ENCODE measurements around the gene ZNF628. TPM values are rescaled to one million over a fixed set of nuclear protein-coding genes. Genes with fewer than 3 reads are reported as not detected.
"Not testable (repeated sequence)": the region's sequence is repeated elsewhere in the genome, so short reads cannot be mapped to it uniquely, and the experiment has no call there.

Gene ZNF628
- total RNA-seq, 1 donor from 2014 or later = 12.7 TPM

DNA sequence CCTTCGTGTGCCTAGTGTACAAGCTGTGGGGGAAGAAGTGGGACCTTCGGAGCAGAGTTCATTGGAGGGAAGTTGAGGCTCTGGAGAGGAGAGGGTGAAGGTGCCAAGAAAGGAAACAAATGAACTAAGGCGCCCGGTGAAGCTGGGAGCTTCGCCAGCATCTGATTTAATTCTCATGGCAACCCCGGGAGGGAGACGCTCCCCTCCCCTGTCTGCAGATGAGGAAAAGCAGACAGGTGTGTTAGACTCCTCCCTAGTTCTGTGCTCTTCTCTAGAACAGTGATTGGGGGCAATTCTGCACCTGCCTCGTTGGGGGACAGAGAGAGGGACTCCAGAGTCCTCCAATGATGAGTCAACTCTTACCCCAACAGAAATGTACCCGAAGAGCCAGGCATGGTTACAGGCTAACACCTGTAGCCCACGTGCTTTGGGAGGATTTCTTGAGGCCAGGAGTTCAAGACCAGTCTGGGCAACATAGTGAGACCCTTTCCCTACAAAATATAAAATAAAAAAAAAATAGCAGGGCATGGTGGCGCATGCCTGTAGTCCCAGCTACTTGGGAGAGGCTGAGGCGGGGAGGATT, 16.0 kb downstream of the ZNF628 start:
- DNase-seq (no peak), ATAC-seq (ENCODE audit: low read depth) (no peak)
- TF ChIP-seq, protein P1, sequence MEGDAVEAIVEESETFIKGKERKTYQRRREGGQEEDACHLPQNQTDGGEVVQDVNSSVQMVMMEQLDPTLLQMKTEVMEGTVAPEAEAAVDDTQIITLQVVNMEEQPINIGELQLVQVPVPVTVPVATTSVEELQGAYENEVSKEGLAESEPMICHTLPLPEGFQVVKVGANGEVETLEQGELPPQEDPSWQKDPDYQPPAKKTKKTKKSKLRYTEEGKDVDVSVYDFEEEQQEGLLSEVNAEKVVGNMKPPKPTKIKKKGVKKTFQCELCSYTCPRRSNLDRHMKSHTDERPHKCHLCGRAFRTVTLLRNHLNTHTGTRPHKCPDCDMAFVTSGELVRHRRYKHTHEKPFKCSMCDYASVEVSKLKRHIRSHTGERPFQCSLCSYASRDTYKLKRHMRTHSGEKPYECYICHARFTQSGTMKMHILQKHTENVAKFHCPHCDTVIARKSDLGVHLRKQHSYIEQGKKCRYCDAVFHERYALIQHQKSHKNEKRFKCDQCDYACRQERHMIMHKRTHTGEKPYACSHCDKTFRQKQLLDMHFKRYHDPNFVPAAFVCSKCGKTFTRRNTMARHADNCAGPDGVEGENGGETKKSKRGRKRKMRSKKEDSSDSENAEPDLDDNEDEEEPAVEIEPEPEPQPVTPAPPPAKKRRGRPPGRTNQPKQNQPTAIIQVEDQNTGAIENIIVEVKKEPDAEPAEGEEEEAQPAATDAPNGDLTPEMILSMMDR (IDR thresholded peaks at IDR 0.05) = no peak
- CTCF ChIA-PET = interaction anchor here (1.2 to 1.5 kb wide), 3 partner anchors 11 to 139 kb away, joined by 3 to 6 read pairs (median 3); no protein-coding TSS in a partner anchor
- H3K4me3 Mint-ChIP-seq = no peak overlapping the region
- peaks cover 9% of the 10 kb centered on the region for H3K27me3 Mint-ChIP-seq
- no peaks in the 10 kb centered on the region for H3K9me3 Mint-ChIP-seq
- intact Hi-C loops (cut with micrococcal nuclease) = no loop called here
- POLR2A ChIA-PET = no interaction called here
- H3K36me3 Mint-ChIP-seq (ENCODE audit: low read depth) = no peaks in the 10 kb centered on the region
- H3K27ac Mint-ChIP-seq = no peak overlapping the region
- no peaks in the 10 kb centered on the region for H3K4me1 Mint-ChIP-seq

DNA sequence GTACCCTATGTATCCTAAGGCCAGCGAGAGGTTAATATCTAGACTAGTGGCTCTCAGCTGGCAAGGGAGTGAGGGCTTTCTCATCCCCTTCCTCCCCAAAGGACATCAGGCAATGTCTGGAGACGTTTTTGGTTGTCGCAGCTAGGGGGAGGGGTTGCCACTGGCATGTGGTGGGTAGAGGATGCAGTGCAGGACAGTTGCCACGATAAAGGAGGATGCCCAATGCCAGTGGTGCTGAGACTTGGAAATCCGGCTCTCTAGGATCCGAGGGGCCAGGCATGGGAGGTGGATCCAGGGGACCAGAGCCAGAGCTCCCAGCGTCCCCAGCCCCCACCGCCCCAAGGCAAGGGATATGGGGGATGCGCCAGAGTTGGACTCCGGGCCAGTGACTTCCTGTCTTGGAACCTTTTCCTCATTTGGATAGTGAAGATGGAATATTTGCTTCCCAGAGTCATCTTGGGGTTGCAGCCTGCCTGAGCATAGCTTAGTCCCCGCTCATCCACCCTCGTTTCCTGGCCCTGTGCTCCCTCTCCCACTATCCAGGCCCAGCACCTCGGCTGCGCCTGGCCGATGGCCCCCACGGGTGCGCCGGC, 16.7 kb downstream of the ZNF628 start:
- no peaks in the 10 kb centered on the region for H3K4me1 Mint-ChIP-seq
- no peaks in the 10 kb centered on the region for H3K36me3 Mint-ChIP-seq (ENCODE audit: low read depth)
- no peak for ATAC-seq (ENCODE audit: low read depth)
- intact Hi-C loops (cut with micrococcal nuclease) = no loop called here
- H3K4me3 Mint-ChIP-seq = no peak overlapping the region
- H3K27me3 Mint-ChIP-seq = peaks cover 9% of the 10 kb centered on the region
- H3K27ac Mint-ChIP-seq = no peak overlapping the region
- no peaks in the 10 kb centered on the region for H3K9me3 Mint-ChIP-seq
- TF ChIP-seq, protein P1 (IDR thresholded peaks at IDR 0.05) = no peak
- no peak for DNase-seq
- CTCF ChIA-PET = no interaction called here
- POLR2A ChIA-PET = no interaction called here

DNA sequence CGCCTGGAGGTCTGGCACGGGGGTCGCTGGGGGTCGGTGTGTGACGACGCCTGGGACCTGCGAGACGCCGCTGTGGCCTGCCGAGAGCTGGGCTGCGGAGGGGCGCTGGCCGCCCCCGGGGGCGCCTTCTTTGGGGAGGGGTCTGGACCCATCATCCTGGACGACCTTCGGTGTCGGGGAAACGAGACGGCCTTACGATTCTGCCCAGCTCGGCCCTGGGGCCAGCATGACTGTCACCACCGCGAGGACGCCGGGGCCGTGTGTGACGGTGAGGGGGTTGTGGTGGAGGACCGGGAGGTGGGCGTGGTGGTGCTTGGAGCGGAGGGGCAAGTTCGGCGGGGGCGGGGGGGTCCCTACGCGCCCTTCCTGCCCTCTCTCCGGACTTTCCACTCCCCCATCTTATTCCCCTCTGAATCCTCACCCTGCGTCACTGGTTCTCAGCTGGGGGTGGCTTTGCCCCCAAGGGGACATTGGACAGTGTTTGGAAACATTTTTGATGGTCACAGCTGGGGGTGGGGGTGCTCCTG, 17.3 kb downstream of the ZNF628 start:
- TF ChIP-seq, protein P1 (IDR thresholded peaks at IDR 0.05) = no peak
- Mint-ChIP-seq H3K9me3 (no peaks in the 10 kb centered on the region), H3K4me3 (no peak overlapping the region), H3K27me3 (peaks cover 9% of the 10 kb centered on the region), H3K27ac (no peak overlapping the region), H3K36me3 (ENCODE audit: low read depth) (no peaks in the 10 kb centered on the region), H3K4me1 (no peaks in the 10 kb centered on the region)
- intact Hi-C loops (cut with micrococcal nuclease) = no loop called here
- ChIA-PET CTCF (no interaction called here), POLR2A (no interaction called here)
- DNase-seq (no peak), ATAC-seq (ENCODE audit: low read depth) (no peak)

DNA sequence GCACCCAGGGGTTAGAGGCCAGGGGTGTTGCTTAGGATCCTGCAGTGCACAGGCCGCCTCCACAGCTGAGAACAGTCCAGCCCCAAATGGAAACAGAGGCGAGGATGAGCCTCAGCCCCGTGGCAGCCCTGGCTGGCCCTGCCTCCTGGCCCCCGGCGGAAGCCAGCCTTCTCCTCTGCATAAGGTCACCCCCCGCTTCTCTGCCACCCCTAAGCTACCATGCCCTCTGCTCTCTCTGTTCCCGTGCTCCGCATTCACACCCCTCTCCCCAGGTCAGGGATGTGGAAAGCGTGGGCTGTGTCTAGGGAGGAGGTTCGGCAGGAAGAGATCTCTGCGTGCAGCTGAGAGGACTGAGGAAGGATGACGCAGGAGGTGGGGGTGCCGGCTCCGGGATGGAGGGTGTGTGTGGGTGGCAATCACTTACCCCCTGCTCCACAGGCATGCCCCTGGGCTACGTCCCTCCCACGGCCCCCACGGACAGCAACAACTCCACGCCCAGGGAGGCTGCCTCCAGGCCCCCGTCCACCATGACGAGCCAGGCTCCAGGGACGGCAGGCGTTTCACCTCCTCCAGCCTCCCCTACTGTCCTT, 17.9 kb downstream of the ZNF628 start:
- no peak overlapping the region for H3K4me3 Mint-ChIP-seq
- no peak overlapping the region for H3K27ac Mint-ChIP-seq
- H3K9me3 Mint-ChIP-seq = no peaks in the 10 kb centered on the region
- ATAC-seq (ENCODE audit: low read depth) = no peak
- ChIA-PET POLR2A (no interaction called here), CTCF (interaction anchor here (0.7 kb wide), 1 partner anchor 12 kb away, joined by 3 read pairs; no protein-coding TSS in a partner anchor)
- TF ChIP-seq, protein P1 (IDR thresholded peaks at IDR 0.05) = no peak
- H3K27me3 Mint-ChIP-seq = peaks cover 9% of the 10 kb centered on the region
- no peaks in the 10 kb centered on the region for H3K36me3 Mint-ChIP-seq (ENCODE audit: low read depth)
- no peaks in the 10 kb centered on the region for H3K4me1 Mint-ChIP-seq
- intact Hi-C loops (cut with micrococcal nuclease) = no loop called here
- DNase-seq = no peak

DNA sequence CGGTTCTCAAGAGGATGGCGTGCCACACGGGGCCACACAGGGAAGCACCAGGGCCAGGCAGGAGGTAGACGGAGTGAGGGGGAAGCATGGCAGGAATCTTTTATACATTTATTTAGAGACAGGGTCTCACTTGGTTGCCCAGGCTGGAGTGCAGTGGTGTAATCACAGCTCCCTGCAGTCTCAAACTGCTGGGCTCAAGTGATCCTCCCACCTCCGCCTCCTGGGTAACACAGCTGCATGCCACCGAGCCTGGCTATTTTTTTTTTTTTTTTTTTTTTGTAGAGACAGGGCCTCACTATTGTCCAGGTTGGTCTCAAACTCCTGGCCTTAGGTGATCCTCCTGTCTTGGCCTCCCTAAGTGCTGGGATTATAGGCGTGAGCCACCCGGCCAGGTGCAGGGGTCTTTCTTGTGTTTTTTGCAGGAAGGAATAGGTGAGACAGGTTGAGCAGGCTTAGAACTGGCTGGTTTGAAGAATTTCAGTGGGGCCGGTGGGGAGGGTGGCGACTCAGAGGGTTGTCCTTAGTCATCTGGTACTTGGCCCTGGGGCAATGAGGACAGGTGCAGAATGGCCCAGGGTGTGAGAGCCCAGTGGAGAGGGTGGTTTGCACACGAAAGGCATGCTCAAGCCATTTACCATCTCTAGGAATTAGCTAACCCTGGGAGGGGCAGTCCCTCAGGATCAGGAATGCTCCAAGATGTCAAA, 19.4 kb downstream of the ZNF628 start:
- no peak overlapping the region for H3K27ac Mint-ChIP-seq
- ATAC-seq (ENCODE audit: low read depth) = no peak

DNA sequence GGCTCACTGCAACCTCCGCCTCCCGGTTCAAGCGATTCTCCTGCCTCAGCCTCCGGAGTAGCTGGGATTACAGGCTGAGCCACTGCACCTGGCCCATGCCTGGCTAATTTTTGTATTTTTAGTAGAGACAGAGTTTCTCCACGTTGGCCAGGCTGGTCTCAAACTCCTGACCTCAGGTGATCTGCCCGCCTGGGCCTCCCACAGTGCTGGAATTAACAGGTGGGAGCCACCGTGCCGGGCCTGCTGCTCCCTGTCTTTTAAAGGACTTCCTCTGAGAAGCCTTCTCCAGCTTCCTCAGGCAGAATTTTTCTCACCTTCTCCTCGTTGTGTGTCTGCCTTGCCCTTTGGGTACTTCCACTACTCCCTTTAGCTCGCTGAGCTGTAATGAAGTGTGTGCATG, 20.4 kb downstream of the ZNF628 start:
- POLR2A ChIA-PET; intact Hi-C loops (cut with micrococcal nuclease); H3K27ac Mint-ChIP-seq; H3K4me1 Mint-ChIP-seq; H3K27me3 Mint-ChIP-seq; CTCF ChIA-PET; DNase-seq; H3K36me3 Mint-ChIP-seq (ENCODE audit: low read depth); ATAC-seq (ENCODE audit: low read depth); H3K4me3 Mint-ChIP-seq; H3K9me3 Mint-ChIP-seq: not testable (repeated sequence)

More for the DNA sequence above, 19.4 kb downstream of the ZNF628 start:
- TF ChIP-seq, protein P1 (IDR thresholded peaks at IDR 0.05) = no peak
- intact Hi-C loops (cut with micrococcal nuclease) = no loop called here
- no peaks in the 10 kb centered on the region for H3K4me1 Mint-ChIP-seq
- ChIA-PET CTCF (interaction anchor here (0.8 kb wide), 1 partner anchor 8 kb away, joined by 3 read pairs; no protein-coding TSS in a partner anchor), POLR2A (interaction anchor here (0.6 kb wide), 1 partner anchor 27 kb away, joined by 3 read pairs; no protein-coding TSS in a partner anchor)
- no peaks in the 10 kb centered on the region for H3K36me3 Mint-ChIP-seq (ENCODE audit: low read depth)
- no peaks in the 10 kb centered on the region for H3K9me3 Mint-ChIP-seq
- no peak for DNase-seq
- peaks cover 9% of the 10 kb centered on the region for H3K27me3 Mint-ChIP-seq
- no peak overlapping the region for H3K4me3 Mint-ChIP-seq

Data from activated B cell treated with CpG ODN at 0.5 μM for 24 hours (primary cell).